Coronary artery (tissue), 2 donors: Measurements from ENCODE around the gene NMUR1.
"Not testable (repeated sequence)": the region's sequence is repeated elsewhere in the genome, so short reads cannot be mapped to it uniquely, and the experiment has no call there.

Source experiments
- DNase-seq: peaks from one replicate; pipeline ENCODE4 v3.0.0-alpha.2; 2017; ENCODE audit warnings: low spot score
- H3K27ac ChIP-seq, 2 donors: fragments of 200-600 bp; sonication (generic); one replicate each; pipeline ENCODE4 v1.5.1; 2016 to 2019
- H3K4me3 ChIP-seq: fragments of 200-600 bp; sonication (generic); 2 replicates; pipeline ENCODE4 v1.5.1; 2016; ENCODE audit warnings: mild to moderate bottlenecking, moderate library complexity
- TF ChIP-seq, protein P1 (sequence below): fragments of 200-600 bp; sonication (generic); IDR thresholded peaks from one replicate; pipeline ENCODE4 v1.5.1; 2019; ENCODE audit warnings: antibody characterized with exemption

Gene NMUR1

GRCh38 chr2:231557571-231558217 lies 27.4 kb upstream of the NMUR1 start:
- TF ChIP-seq, protein P1, sequence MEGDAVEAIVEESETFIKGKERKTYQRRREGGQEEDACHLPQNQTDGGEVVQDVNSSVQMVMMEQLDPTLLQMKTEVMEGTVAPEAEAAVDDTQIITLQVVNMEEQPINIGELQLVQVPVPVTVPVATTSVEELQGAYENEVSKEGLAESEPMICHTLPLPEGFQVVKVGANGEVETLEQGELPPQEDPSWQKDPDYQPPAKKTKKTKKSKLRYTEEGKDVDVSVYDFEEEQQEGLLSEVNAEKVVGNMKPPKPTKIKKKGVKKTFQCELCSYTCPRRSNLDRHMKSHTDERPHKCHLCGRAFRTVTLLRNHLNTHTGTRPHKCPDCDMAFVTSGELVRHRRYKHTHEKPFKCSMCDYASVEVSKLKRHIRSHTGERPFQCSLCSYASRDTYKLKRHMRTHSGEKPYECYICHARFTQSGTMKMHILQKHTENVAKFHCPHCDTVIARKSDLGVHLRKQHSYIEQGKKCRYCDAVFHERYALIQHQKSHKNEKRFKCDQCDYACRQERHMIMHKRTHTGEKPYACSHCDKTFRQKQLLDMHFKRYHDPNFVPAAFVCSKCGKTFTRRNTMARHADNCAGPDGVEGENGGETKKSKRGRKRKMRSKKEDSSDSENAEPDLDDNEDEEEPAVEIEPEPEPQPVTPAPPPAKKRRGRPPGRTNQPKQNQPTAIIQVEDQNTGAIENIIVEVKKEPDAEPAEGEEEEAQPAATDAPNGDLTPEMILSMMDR = peak; percentile 48
- H3K27ac ChIP-seq = peak overlapping the region; percentile 27 to 81

GRCh38 chr2:231556981-231557380 lies 26.7 kb upstream of the NMUR1 start:
- Histone ChIP-seq H3K4me3 (no peak overlapping the region), H3K27ac (peak overlapping the region in 1 of 2 donors; percentile 81)
- TF ChIP-seq, protein P1 = no peak
- DNase-seq = no peak

More at GRCh38 chr2:231557571-231558217, 27.4 kb upstream of the NMUR1 start:
- no peak overlapping the region for H3K4me3 ChIP-seq
- peak; percentile 80 for DNase-seq

DNA sequence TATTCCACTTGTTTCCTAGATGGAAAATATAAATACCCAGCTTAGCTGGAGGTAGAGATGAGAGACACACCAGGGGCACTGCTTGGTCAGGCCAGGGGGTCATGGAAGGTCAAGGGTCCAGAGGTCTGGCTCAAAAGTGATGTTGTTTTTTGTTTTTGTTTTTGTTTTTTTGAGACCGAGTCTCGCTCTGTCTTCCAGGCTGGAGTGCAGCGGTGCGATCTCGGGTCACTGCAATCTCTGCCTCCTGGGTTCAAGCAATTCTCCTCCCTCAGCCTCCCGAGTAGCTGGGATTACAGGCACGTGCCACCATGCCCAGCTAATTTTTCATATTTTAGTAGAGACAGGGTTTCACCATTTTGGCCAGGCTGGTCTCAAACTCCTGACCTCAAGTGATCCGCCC lies 26.3 kb upstream of the NMUR1 start:
- not testable (repeated sequence) for H3K4me3 ChIP-seq, DNase-seq
- H3K27ac ChIP-seq = peak overlapping the region in 1 of 2 donors; percentile 81

GRCh38 chr2:231554748-231555545 lies 24.7 kb upstream of the NMUR1 start:
- Histone ChIP-seq H3K4me3 (peak overlapping the region; percentile 54), H3K27ac (peak overlapping the region; percentile 69 to 81)
- TF ChIP-seq, protein P1 = no peak
- DNase-seq = peak; percentile 82

DNA sequence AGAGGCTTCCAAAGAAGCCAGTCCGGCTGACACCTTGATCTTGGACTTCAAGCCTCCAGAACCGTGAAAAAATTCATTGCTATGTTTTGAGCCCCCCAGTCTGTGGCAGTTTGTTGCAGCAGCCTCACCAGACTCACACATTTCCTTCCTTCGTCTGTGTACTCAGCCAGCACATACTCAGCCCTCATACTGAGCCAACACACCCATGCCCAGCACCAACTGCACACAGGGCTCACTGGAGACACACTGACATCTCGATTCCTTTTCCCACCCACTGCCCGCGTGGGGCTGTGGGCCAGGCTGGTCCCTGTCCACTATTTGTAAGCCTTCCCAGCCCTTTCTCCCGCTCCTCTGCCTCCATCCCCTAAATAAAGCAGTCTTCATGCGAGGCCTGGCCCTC lies 24.1 kb upstream of the NMUR1 start:
- Histone ChIP-seq H3K27ac (peak overlapping the region; percentile 69 to 81), H3K4me3 (peak overlapping the region; percentile 54)
- TF ChIP-seq, protein P1 = no peak
- DNase-seq = no peak

DNA sequence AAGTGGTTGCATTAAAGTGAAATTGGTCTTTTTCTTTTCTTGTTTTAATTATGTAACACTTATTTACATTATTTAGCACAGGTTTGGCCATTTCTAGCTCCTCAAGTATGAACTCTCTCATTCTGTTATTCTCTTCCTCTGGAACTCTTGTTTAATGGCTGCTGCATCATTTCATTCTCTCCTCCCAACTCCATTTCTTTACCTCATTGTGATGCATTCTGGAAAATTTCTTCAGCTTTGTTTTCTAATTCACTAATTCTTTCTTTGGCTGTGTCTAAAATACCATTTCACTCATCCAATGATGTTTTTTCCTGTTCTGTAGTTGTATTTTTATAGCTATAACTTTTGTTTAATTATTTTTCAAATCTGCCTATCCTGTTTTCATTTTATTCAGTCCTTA lies 22.5 kb upstream of the NMUR1 start:
- H3K4me3 ChIP-seq = no peak overlapping the region
- no peak for DNase-seq
- no peak overlapping the region for H3K27ac ChIP-seq
- TF ChIP-seq, protein P1 = no peak

- Histone ChIP-seq H3K27ac (no peak overlapping the region), H3K4me3 (no peak overlapping the region)
- TF ChIP-seq, protein P1 = no peak
- no peak for DNase-seq
Observed at GRCh38 chr2:231549446-231550239, 19.4 kb upstream of the NMUR1 start.
